Bone marrow (tissue), 2 donors: Measurements from ENCODE around the gene RAB3GAP2.
"Not testable (repeated sequence)": the region's sequence is repeated elsewhere in the genome, so short reads cannot be mapped to it uniquely, and the experiment has no call there.

Experiments used
- DNase-seq, 2 donors: peaks; one replicate each; lab custom pipeline; 2025; lab: John Stamatoyannopoulos, UW

RAB3GAP2 gene

GRCh38 chr1:220283625-220284024, 11.4 kb upstream of the RAB3GAP2 start:
- DNase-seq = no peak

- DNase-seq = no peak
Measured at GRCh38 chr1:220281159-220281574, 8.9 kb upstream of the RAB3GAP2 start.

- no peak for DNase-seq
Measured at GRCh38 chr1:220280249-220280648, 8.0 kb upstream of the RAB3GAP2 start.

- no peak for DNase-seq
Measured at GRCh38 chr1:220278991-220279390, 6.7 kb upstream of the RAB3GAP2 start.

GRCh38 chr1:220275430-220275829, 3.2 kb upstream of the RAB3GAP2 start:
- no peak for DNase-seq

GRCh38 chr1:220274251-220274855, 2.1 kb upstream of the RAB3GAP2 start:
- no peak for DNase-seq

- DNase-seq = no peak
Measured at GRCh38 chr1:220272841-220273090, 513 bp upstream of the RAB3GAP2 start.

GRCh38 chr1:220271706-220272046, 577 bp downstream of the RAB3GAP2 start:
- DNase-seq = no peak

- DNase-seq = no peak
Measured at GRCh38 chr1:220269036-220269435, 3.2 kb downstream of the RAB3GAP2 start.

GRCh38 chr1:220267630-220268029, 4.6 kb downstream of the RAB3GAP2 start:
- no peak for DNase-seq

GRCh38 chr1:220260228-220260627, 12.0 kb downstream of the RAB3GAP2 start:
- not testable (repeated sequence) for DNase-seq

GRCh38 chr1:220259756-220260155, 12.5 kb downstream of the RAB3GAP2 start:
- DNase-seq = not testable (repeated sequence)

- DNase-seq = not testable (repeated sequence)
Measured at GRCh38 chr1:220256194-220256593, 16.1 kb downstream of the RAB3GAP2 start.

GRCh38 chr1:220255204-220255603, 17.0 kb downstream of the RAB3GAP2 start:
- DNase-seq = no peak

GRCh38 chr1:220253290-220253689, 19.0 kb downstream of the RAB3GAP2 start:
- not testable (repeated sequence) for DNase-seq

- no peak for DNase-seq
Measured at GRCh38 chr1:220251272-220251671, 21.0 kb downstream of the RAB3GAP2 start.

GRCh38 chr1:220250681-220251080, 21.6 kb downstream of the RAB3GAP2 start:
- DNase-seq = no peak

GRCh38 chr1:220249522-220249921, 22.7 kb downstream of the RAB3GAP2 start:
- no peak for DNase-seq

GRCh38 chr1:220248715-220249265, 23.5 kb downstream of the RAB3GAP2 start:
- not testable (repeated sequence) for DNase-seq

- DNase-seq = not testable (repeated sequence)
Measured at GRCh38 chr1:220245900-220246299, 26.4 kb downstream of the RAB3GAP2 start.

- DNase-seq = peak in 1 of 2 donors; percentile 31
Measured at GRCh38 chr1:220243947-220244346, 28.3 kb downstream of the RAB3GAP2 start.

GRCh38 chr1:220241072-220241663, 31.1 kb downstream of the RAB3GAP2 start:
- no peak for DNase-seq

- DNase-seq = no peak
Measured at GRCh38 chr1:220239966-220240365, 32.3 kb downstream of the RAB3GAP2 start.

- DNase-seq = no peak
Measured at GRCh38 chr1:220239213-220239612, 33.0 kb downstream of the RAB3GAP2 start.
